Left lung (tissue), 10 donors: ENCODE data around the gene PCP2. TPM values are rescaled to one million over a fixed set of nuclear protein-coding genes. Genes with fewer than 3 reads are reported as not detected.
"Not testable (repeated sequence)": the region's sequence is repeated elsewhere in the genome, so short reads cannot be mapped to it uniquely, and the experiment has no call there.

ENCODE experiments used
- ATAC-seq: fragments of 200-7000 bp; cut with Tn5 transposase; one replicate; pipeline ENCODE4 v1.9.1; 2020; ENCODE audit warnings: moderate library complexity
- DNase-seq, 4 donors: peaks; one replicate each; pipeline ENCODE4 v3.0.0-alpha.2; 2013 to 2020
- H3K27ac ChIP-seq, 2 donors: fragments of 200-600 bp; sonication (generic) in 1 of 2; one replicate each; pipeline versions ENCODE4 v1.5.0 to v1.8.0; 2020 to 2021
- H3K27me3 ChIP-seq, 2 donors: fragments of 200-600 bp; sonication (generic) in 1 of 2; one replicate each; pipeline versions ENCODE4 v1.5.0 to v1.8.0; 2020 to 2021
- H3K36me3 ChIP-seq, 2 donors: fragments of 200-600 bp; sonication (generic) in 1 of 2; one replicate each; pipeline versions ENCODE4 v1.5.0 to v1.8.0; 2020 to 2021
- H3K4me1 ChIP-seq, 2 donors: fragments of 200-600 bp; one replicate each; pipeline ENCODE4 v1.8.0; 2021
- H3K4me3 ChIP-seq, 2 donors: fragments of 200-600 bp; sonication (generic) in 1 of 2; one replicate each; pipeline versions ENCODE4 v1.5.0 to v1.8.0; 2020 to 2021; ENCODE audit warnings: mild to moderate bottlenecking in 1 of 2
- H3K9me3 ChIP-seq, 2 donors: fragments of 200-600 bp; sonication (generic) in 1 of 2; one replicate each; pipeline versions ENCODE4 v1.5.0 to v1.8.0; 2020 to 2021
- CTCF ChIP-seq, 2 donors: fragments of 200-600 bp; sonication (generic) in 1 of 2; IDR thresholded peaks; one replicate each; pipeline versions ENCODE4 v1.5.0 to v1.8.0; 2021; ENCODE audit warnings: antibody characterized with exemption in 2 of 2
- intact Hi-C, 2 donors: fragments of 100-400 bp; cut with DNase I; formaldehyde crosslinking; loops; one replicate each; pipeline versions ENCODE4 v1.11.2 to v1.14.2; 2022
- polyA plus RNA-seq, 6 donors: library from polyadenylated mRNA; unstranded; fragments of 120-200 nt; gene quantifications; one replicate each; pipeline ENCODE4 v1.2.1, GENCODE V29; 2013; ENCODE audit not compliant: insufficient read length in 6 of 6
- total RNA-seq, 2 donors: library from RNA; stranded (reverse); fragmentation: NEBNext Ultra II Directional; extraction: Animal tissue kit (Norgen Biotek cat#: 25700); gene quantifications; one replicate each; pipeline ENCODE4 v1.2.1, GENCODE V29; 2021
- donor health status: DM: no; HTN: yes; CAD: no.
- donor health status: DM: no; HTN: no; CAD: no.

Gene PCP2
- total and polyA plus RNA-seq, 8 donors, result 0.57 to 1.8 (median 1.5) TPM

GRCh38 chr19:7646426-7646700, 12.8 kb upstream of the PCP2 start:
- peaks cover 0 to 55% of the 10 kb centered on the region in 2 donors for H3K36me3 ChIP-seq
- intact Hi-C loops, result no loop called here
- no peak for TF ChIP-seq CTCF (IDR thresholded peaks at IDR 0.05)
- H3K27me3 ChIP-seq, result peaks cover 0 to 6% of the 10 kb centered on the region in 2 donors
- no peaks in the 10 kb centered on the region for H3K9me3 ChIP-seq
- peak overlapping the region in 1 of 2 donors; percentile 41 for H3K4me3 ChIP-seq
- DNase-seq (peak in 1 of 4 donors; percentile 77), ATAC-seq (no peak)
- peak overlapping the region in 1 of 2 donors; percentile 83 for H3K27ac ChIP-seq
- H3K4me1 ChIP-seq, result peaks cover 0 to 37% of the 10 kb centered on the region in 2 donors

- H3K9me3 ChIP-seq, result no peaks in the 10 kb centered on the region
- peaks cover 0 to 57% of the 10 kb centered on the region in 2 donors for H3K36me3 ChIP-seq
- peaks cover 0 to 6% of the 10 kb centered on the region in 2 donors for H3K27me3 ChIP-seq
- intact Hi-C loops, result no loop called here
- ATAC-seq (no peak), DNase-seq (peak in 1 of 4 donors; percentile 70)
- H3K27ac ChIP-seq, result peak overlapping the region in 1 of 2 donors; percentile 83
- H3K4me3 ChIP-seq, result peak overlapping the region in 1 of 2 donors; percentile 41
- peaks cover 0 to 36% of the 10 kb centered on the region in 2 donors for H3K4me1 ChIP-seq
- TF ChIP-seq CTCF (IDR thresholded peaks at IDR 0.05), result no peak
Measured at GRCh38 chr19:7645656-7646425, 12.3 kb upstream of the PCP2 start.

- H3K36me3 ChIP-seq, result peaks cover 0 to 64% of the 10 kb centered on the region in 2 donors
- ATAC-seq (peak; percentile 22), DNase-seq (peak in 1 of 4 donors; percentile 80)
- no peak for TF ChIP-seq CTCF (IDR thresholded peaks at IDR 0.05)
- H3K4me1 ChIP-seq, result peaks cover 0 to 36% of the 10 kb centered on the region in 2 donors
- intact Hi-C loops, result no loop called here
- H3K9me3 ChIP-seq, result no peaks in the 10 kb centered on the region
- H3K4me3 ChIP-seq, result peak overlapping the region in 1 of 2 donors; percentile 41
- H3K27me3 ChIP-seq, result peaks cover 0 to 6% of the 10 kb centered on the region in 2 donors
- H3K27ac ChIP-seq, result peak overlapping the region in 1 of 2 donors; percentile 83
Measured at GRCh38 chr19:7645163-7645562, 11.6 kb upstream of the PCP2 start.

GRCh38 chr19:7644550-7644877, 11.0 kb upstream of the PCP2 start:
- Histone ChIP-seq H3K4me1 (peaks cover 0 to 36% of the 10 kb centered on the region in 2 donors), H3K4me3 (no peak overlapping the region), H3K9me3 (no peaks in the 10 kb centered on the region), H3K36me3 (peaks cover 0 to 64% of the 10 kb centered on the region in 2 donors), H3K27ac (peak overlapping the region in 1 of 2 donors; percentile 83), H3K27me3 (peaks cover 0 to 6% of the 10 kb centered on the region in 2 donors)
- DNase-seq (peak in 1 of 4 donors; percentile 63), ATAC-seq (no peak)
- intact Hi-C loops, result no loop called here
- no peak for TF ChIP-seq CTCF (IDR thresholded peaks at IDR 0.05)

GRCh38 chr19:7643629-7644549, 10.4 kb upstream of the PCP2 start:
- ATAC-seq (peak; percentile 22), DNase-seq (peak in 1 of 4 donors; percentile 77)
- Histone ChIP-seq H3K27ac (peak overlapping the region in 1 of 2 donors; percentile 83), H3K36me3 (peaks cover 0 to 64% of the 10 kb centered on the region in 2 donors), H3K4me1 (peaks cover 0 to 42% of the 10 kb centered on the region in 2 donors)
- intact Hi-C loops, H3K4me3 ChIP-seq, H3K9me3 ChIP-seq, H3K27me3 ChIP-seq: not testable (repeated sequence)
